Measurements from ENCODE around the gene TLE5.

GRCh38 chr19:3106509-3107141 lies 44.3 kb upstream of the TLE5 start:
- TF ChIP-seq POLR2A (IDR thresholded peaks at IDR 0.05; ENCODE audit: low read length) (no peak), GATA3 (IDR thresholded peaks at IDR 0.05; ENCODE audit: borderline replicate concordance) (no peak), TFCP2L1 (CRISPR knock-in tag; IDR thresholded peaks at IDR 0.05) (no peak)
